Astrocyte (in vitro differentiated cells and primary cell): ENCODE measurements around the gene LMOD3.

Experiments
- EZH2 ChIP-seq: IDR thresholded peaks from 2 replicates; pipeline ENCODE4 v1.6.1; 2012; ENCODE audit warnings: mild to moderate bottlenecking, low read length, inconsistent platforms; ENCODE audit not compliant: insufficient read depth
- TF ChIP-seq, protein P1 (sequence below): IDR thresholded peaks from 2 replicates; pipeline ENCODE4 v1.5.1; 2011; ENCODE audit warnings: low read depth, mild to moderate bottlenecking, inconsistent platforms, low read length, moderate library complexity; ENCODE audit not compliant: insufficient read depth

- TF ChIP-seq, protein P1, sequence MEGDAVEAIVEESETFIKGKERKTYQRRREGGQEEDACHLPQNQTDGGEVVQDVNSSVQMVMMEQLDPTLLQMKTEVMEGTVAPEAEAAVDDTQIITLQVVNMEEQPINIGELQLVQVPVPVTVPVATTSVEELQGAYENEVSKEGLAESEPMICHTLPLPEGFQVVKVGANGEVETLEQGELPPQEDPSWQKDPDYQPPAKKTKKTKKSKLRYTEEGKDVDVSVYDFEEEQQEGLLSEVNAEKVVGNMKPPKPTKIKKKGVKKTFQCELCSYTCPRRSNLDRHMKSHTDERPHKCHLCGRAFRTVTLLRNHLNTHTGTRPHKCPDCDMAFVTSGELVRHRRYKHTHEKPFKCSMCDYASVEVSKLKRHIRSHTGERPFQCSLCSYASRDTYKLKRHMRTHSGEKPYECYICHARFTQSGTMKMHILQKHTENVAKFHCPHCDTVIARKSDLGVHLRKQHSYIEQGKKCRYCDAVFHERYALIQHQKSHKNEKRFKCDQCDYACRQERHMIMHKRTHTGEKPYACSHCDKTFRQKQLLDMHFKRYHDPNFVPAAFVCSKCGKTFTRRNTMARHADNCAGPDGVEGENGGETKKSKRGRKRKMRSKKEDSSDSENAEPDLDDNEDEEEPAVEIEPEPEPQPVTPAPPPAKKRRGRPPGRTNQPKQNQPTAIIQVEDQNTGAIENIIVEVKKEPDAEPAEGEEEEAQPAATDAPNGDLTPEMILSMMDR: no peak
- no peak for TF ChIP-seq EZH2
These were observed 37.1 kb downstream of the LMOD3 start for GRCh38 chr3:69085168-69085832.
